Stimulated activated CD4-positive, alpha-beta T cell treated with anti-CD3 and anti-CD28 coated beads, Interleukin-15, amount 100 ng/mL, for 48 hours (primary cell): ENCODE data around the gene ZBTB8B.

Experiments
- DNase-seq, 2 donors: peaks; one replicate each; pipeline ENCODE4 v3.0.0-alpha.2; 2020; ENCODE audit warnings: low read depth in 2 of 2

Gene ZBTB8B

GRCh38 chr1:32508761-32509160, 43.9 kb downstream of the ZBTB8B start:
- DNase-seq = no peak

DNA sequence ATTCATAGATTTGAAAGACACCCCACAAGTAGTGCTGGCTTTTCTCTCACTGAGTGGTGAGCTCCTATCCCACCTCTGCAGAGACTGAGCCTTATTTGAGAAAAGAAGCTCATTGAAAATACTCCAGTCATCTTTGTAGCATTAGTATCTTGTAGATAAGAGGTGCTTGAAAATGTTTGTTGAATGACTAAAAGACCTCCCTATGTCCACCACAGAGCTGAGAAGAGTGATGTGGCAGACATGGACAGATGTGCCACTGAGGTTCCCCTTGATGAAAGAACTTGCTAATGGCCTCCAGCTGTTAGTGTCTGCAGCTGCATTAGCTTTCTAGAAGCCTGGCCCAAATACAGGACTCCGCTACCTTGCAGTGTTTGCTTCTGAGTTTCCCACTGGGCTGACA, 45.1 kb downstream of the ZBTB8B start:
- no peak for DNase-seq
